Measurements from ENCODE around the gene ARAF. TPM values are rescaled to one million over a fixed set of nuclear protein-coding genes. Genes with fewer than 3 reads are reported as not detected.

Gene ARAF
- total RNA-seq, 4 donors from 2014 or later, result 27.5 to 46.8 (median 38.5) TPM

DNA sequence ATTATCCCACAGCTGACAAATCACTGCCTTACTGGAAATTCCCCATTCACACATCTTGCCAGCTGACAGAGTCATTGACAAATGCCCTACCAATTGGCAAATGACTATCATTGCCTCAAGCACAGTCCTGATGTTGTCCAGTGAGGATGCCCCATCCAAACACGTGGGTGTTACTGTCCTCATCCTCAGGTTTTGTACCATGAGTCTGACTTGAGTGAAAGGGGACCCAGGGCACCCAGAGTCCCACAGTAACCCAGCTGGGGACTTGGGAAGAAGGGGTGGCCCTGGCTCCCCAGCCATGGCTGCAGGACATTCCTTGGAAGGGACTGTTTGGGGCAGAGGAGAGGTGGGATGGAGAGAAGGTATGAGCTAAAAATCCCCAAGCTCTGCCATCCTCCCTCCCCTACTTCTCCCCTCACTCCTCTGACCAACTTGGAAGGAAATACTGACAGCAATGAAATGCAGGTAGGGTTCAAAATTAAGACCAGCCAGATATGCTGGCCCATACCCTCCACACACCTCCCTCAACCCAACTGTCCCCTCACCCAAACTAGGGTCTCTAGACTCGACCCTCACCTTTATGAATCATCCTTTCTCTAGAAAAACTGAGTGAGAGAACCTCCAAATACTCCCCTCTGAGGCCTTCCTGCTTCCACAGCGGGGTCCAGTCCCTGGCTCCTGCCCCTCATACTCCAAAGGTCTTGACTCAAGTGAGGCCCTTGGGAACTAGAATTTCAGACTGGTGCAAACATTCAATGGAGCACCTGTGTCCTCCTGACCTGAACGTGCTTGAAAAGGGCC is 26.3 kb downstream of the ARAF start:
- Histone ChIP-seq H3K27me3 (no peaks in the 10 kb centered on the region), H3K9me3 (no peaks in the 10 kb centered on the region), H3K4me3 (no peak overlapping the region), H3K4me1 (peaks cover 0 to 19% (median 4%) of the 10 kb centered on the region in 3 donors), H3K36me3 (peaks cover 0 to 22% of the 10 kb centered on the region in 2 donors), H3K27ac (no peak overlapping the region)
- no peak for ATAC-seq
- TF ChIP-seq POLR2A (IDR thresholded peaks at IDR 0.05), result no peak
- TF ChIP-seq POLR2AphosphoS5 (IDR thresholded peaks at IDR 0.05), result no peak
- TF ChIP-seq EP300 (IDR thresholded peaks at IDR 0.05), result no peak
- TF ChIP-seq, protein P1, sequence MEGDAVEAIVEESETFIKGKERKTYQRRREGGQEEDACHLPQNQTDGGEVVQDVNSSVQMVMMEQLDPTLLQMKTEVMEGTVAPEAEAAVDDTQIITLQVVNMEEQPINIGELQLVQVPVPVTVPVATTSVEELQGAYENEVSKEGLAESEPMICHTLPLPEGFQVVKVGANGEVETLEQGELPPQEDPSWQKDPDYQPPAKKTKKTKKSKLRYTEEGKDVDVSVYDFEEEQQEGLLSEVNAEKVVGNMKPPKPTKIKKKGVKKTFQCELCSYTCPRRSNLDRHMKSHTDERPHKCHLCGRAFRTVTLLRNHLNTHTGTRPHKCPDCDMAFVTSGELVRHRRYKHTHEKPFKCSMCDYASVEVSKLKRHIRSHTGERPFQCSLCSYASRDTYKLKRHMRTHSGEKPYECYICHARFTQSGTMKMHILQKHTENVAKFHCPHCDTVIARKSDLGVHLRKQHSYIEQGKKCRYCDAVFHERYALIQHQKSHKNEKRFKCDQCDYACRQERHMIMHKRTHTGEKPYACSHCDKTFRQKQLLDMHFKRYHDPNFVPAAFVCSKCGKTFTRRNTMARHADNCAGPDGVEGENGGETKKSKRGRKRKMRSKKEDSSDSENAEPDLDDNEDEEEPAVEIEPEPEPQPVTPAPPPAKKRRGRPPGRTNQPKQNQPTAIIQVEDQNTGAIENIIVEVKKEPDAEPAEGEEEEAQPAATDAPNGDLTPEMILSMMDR (IDR thresholded peaks at IDR 0.05), result no peak
- WGBS, 2 donors (ENCODE audit: low coverage in 1 of 2), result 42 to 100% methylated on average over 1 to 2 of the region's 4 CpGs

DNA sequence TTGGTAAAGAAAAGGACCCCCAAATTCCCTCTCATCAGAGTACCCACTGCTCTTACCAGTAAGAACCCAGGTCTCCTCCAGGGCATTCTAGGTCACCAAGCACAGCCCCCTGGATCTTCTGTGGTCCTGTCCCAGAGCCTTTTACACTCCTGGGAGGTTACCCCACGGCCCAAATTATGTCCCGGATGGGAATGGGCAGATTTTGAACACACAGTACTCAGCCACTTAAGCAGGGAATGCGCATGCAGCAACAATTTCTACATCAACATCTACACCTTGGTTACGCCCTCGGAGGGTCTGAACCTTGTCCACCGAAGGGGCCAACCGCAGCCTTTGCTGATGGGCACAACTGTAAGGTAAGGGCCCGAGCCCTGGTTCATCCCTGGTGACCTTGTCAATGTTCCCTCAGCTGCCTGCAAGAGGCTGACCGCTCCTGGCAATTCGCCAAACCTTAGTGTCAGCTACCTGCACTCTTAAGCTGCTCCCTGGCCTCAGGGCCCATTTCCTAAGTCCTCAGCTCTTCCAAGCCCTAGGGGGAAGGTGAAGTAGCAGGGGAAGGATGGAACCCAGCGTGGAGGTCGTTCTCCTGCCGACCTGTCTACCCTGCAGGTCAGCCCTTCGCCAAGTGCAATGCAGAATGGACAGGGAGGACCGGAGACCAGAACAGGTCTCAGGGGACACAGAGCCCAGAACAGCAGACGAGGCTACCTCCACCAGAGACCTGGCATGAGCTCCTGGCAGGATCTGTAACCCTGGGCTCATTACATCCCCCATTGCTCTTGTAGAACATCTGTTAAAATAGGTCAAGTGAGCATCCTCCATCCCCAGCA is 27.1 kb downstream of the ARAF start:
- ATAC-seq, result no peak
- H3K9me3 ChIP-seq, result no peaks in the 10 kb centered on the region
- TF ChIP-seq, protein P1 (IDR thresholded peaks at IDR 0.05), result no peak
- TF ChIP-seq POLR2AphosphoS5 (IDR thresholded peaks at IDR 0.05) (no peak), EP300 (IDR thresholded peaks at IDR 0.05) (no peak), POLR2A (IDR thresholded peaks at IDR 0.05) (no peak)
- H3K27ac ChIP-seq, result no peak overlapping the region
- no peak overlapping the region for H3K4me3 ChIP-seq
- peaks cover 0 to 22% of the 10 kb centered on the region in 2 donors for H3K36me3 ChIP-seq
- peaks cover 0 to 10% (median 3%) of the 10 kb centered on the region in 3 donors for H3K4me1 ChIP-seq
- H3K27me3 ChIP-seq, result no peaks in the 10 kb centered on the region
- WGBS, 2 donors (ENCODE audit: low coverage in 1 of 2), result 40% methylated on average over 1 of the region's 16 CpGs; no CpG with 5 or more reads in 1 of the 2 donors

DNA sequence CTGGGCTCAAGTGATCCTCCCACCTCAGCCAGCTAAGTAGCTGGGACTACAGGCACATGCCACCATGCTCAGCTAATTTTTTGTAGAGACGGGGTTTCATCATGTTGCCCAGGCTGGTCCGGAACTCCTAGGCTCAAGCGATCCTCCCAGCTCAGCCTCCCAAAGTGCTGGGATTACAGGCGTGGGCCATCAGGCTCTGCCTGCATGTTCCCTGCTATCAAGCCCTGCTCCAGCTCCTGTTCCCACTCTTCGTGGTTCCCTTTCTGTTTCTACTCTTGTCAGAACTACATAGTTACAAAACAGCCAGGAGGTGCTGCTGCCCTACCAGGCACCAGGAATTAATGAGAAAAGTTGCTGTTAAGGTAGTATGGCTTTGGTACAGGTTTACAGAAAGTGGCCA is 30.0 kb downstream of the ARAF start:
- no peak for ATAC-seq
- no peak for TF ChIP-seq POLR2A (IDR thresholded peaks at IDR 0.05)
- TF ChIP-seq POLR2AphosphoS5 (IDR thresholded peaks at IDR 0.05), result no peak
- TF ChIP-seq, protein P1 (IDR thresholded peaks at IDR 0.05), result no peak
- no peak for TF ChIP-seq EP300 (IDR thresholded peaks at IDR 0.05)
- Histone ChIP-seq H3K27ac (no peak overlapping the region), H3K27me3 (no peaks in the 10 kb centered on the region), H3K4me1 (no peaks in the 10 kb centered on the region), H3K4me3 (no peak overlapping the region), H3K36me3 (peaks cover 0 to 7% of the 10 kb centered on the region in 2 donors), H3K9me3 (no peaks in the 10 kb centered on the region)
- 80% methylated on average over 2 of the region's 5 CpGs; no CpG with 5 or more reads in 1 of the 2 donors for WGBS, 2 donors (ENCODE audit: low coverage in 1 of 2)

DNA sequence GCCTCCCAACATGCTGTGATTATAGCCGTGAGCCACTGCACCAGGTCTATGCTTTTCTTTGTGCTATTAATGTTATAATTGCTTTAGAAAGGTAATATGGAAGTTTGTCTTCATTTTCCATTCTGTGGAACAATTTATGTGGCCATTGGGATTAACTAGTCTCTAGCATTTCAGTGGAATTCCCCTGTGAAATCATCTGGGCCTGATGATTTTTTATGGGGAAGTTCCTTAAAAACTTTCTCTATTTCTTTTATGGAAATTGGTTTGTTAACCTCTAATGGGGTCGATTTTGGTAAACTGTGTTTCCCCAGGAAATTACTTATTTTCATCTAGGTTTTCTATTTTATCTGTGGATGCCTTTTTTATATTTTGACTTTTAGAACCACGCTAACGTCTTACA is 32.5 kb downstream of the ARAF start:
- Histone ChIP-seq H3K4me3 (no peak overlapping the region), H3K36me3 (no peaks in the 10 kb centered on the region), H3K9me3 (no peaks in the 10 kb centered on the region), H3K27me3 (no peaks in the 10 kb centered on the region), H3K27ac (no peak overlapping the region), H3K4me1 (no peaks in the 10 kb centered on the region)
- WGBS, 2 donors (ENCODE audit: low coverage in 1 of 2), result 55 to 78% methylated on average over 4 of the region's 4 CpGs
- no peak for TF ChIP-seq POLR2A (IDR thresholded peaks at IDR 0.05)
- no peak for TF ChIP-seq POLR2AphosphoS5 (IDR thresholded peaks at IDR 0.05)
- TF ChIP-seq EP300 (IDR thresholded peaks at IDR 0.05), result no peak
- TF ChIP-seq, protein P1 (IDR thresholded peaks at IDR 0.05), result no peak
- no peak for ATAC-seq

All from gastroesophageal sphincter (tissue), 4 donors.